SJCRH30 (cell line): ENCODE results near the gene FASN. TPM values are rescaled to one million over a fixed set of nuclear protein-coding genes. Genes with fewer than 3 reads are reported as not detected.
"Not testable (repeated sequence)": the region's sequence is repeated elsewhere in the genome, so short reads cannot be mapped to it uniquely, and the experiment has no call there.

Experiments used
- DNase-seq, 2 experiments: peaks; one replicate each; pipeline ENCODE4 v3.0.0-alpha.2; 2015 to 2020
- H3K27ac ChIP-seq: fragments of 250-450 bp; sonication (Bioruptor Pico); 2 replicates; pipeline ENCODE4 v1.5.1; 2020; ENCODE audit warnings: mild to moderate bottlenecking, moderate library complexity
- H3K27me3 ChIP-seq: fragments of 250-450 bp; sonication (Bioruptor Pico); 2 replicates; pipeline ENCODE4 v1.5.1; 2020; ENCODE audit warnings: mild to moderate bottlenecking, moderate library complexity
- H3K36me3 ChIP-seq: fragments of 250-450 bp; sonication (Bioruptor Pico); 2 replicates; pipeline ENCODE4 v1.5.1; 2020; ENCODE audit warnings: mild to moderate bottlenecking, moderate library complexity
- H3K4me1 ChIP-seq: fragments of 250-450 bp; sonication (Bioruptor Pico); 2 replicates; pipeline ENCODE4 v1.5.1; 2020; ENCODE audit warnings: mild to moderate bottlenecking, moderate library complexity
- H3K4me3 ChIP-seq: fragments of 250-450 bp; sonication (Bioruptor Pico); 2 replicates; pipeline ENCODE4 v1.5.1; 2020; ENCODE audit warnings: mild to moderate bottlenecking, moderate library complexity
- H3K9me3 ChIP-seq: fragments of 250-450 bp; sonication (Bioruptor Pico); replicated peaks from 2 replicates; pipeline ENCODE4 v1.5.1; 2020; ENCODE audit warnings: mild to moderate bottlenecking, moderate library complexity
- total RNA-seq: library from RNA; depleted of rRNA; stranded (reverse); fragments of >200 nt; shearing (Covaris generic); gene quantifications from 2 replicates; pipeline ENCODE4 v1.2.3, GENCODE V29; 2014; rRNA removed

FASN gene
- 141 and 151 TPM in 2 replicates for total RNA-seq

DNA sequence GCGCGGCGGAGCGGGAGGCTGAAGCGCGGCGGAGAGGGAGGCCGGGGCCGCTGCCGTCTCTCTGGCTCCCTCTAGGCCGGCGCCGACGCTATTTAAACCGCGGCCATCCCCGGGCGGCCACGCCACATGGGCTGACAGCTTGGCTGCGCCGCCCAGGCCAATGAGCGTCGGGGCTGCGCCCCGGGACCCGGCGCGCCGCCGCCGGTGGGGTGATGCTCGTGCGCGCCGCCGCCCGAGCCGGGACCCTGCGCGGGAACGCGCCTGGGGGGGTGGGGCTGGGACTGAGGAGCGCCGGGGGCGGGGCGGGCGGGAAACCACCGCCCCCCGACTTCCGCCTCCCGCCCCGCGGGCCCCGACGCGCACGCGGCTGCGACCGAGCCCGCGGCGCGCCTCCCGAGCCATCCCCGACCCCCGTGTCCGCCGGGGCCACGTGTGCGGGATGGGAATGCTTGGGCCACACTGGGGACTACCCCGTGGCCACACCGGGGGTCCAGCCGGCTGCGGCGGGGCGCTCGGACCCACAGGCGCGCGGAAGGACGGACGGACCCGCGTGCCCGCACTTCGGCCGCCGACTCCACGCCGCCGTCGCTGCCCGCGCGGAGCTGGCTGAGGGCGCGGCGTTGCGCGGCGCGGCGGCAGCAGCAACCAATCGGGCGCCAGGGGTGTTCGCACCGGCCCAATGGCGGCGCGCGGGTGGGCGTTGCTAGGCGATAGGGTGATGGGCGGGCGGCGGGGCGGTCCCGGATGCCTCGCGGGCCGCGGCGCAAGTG is at the start of gene FASN:
TSS of gene FASN (minus strand) at position 68 of the 770 bp plus-strand sequence. CDS start 1,791 bp downstream, outside the sequence.
- DNase-seq: peak; percentile 98 to 99
- peaks cover 14% of the 10 kb centered on the region for H3K4me1 ChIP-seq
- peak within 1 kb of the TSS; percentile 75 for H3K27ac ChIP-seq
- H3K4me3 ChIP-seq: peak within 1 kb of the TSS; percentile 77
- H3K9me3 ChIP-seq: no peaks in the 10 kb centered on the region
- no peaks in the 10 kb centered on the region for H3K27me3 ChIP-seq
- H3K36me3 ChIP-seq: peaks cover 30% of the 10 kb centered on the region

- no peaks in the 10 kb centered on the region for H3K4me1 ChIP-seq
- H3K36me3 ChIP-seq: no peaks in the 10 kb centered on the region
- no peak overlapping the region for H3K4me3 ChIP-seq
- H3K9me3 ChIP-seq: no peaks in the 10 kb centered on the region
- H3K27me3 ChIP-seq: no peaks in the 10 kb centered on the region
- H3K27ac ChIP-seq: no peak overlapping the region
- no peak for DNase-seq
Measured at GRCh38 chr17:82146663-82147654, 48.9 kb upstream of the FASN start.

- Histone ChIP-seq H3K4me3 (no peak overlapping the region), H3K36me3 (no peaks in the 10 kb centered on the region), H3K27ac (no peak overlapping the region), H3K27me3 (no peaks in the 10 kb centered on the region), H3K9me3 (no peaks in the 10 kb centered on the region), H3K4me1 (no peaks in the 10 kb centered on the region)
- DNase-seq: no peak
Measured at GRCh38 chr17:82145550-82146155, 47.6 kb upstream of the FASN start.

GRCh38 chr17:82143333-82143732 is 45.3 kb upstream of the FASN start:
- no peaks in the 10 kb centered on the region for H3K36me3 ChIP-seq
- no peaks in the 10 kb centered on the region for H3K9me3 ChIP-seq
- H3K4me3 ChIP-seq: no peak overlapping the region
- H3K27ac ChIP-seq: no peak overlapping the region
- no peaks in the 10 kb centered on the region for H3K27me3 ChIP-seq
- no peak for DNase-seq
- H3K4me1 ChIP-seq: no peaks in the 10 kb centered on the region

- not testable (repeated sequence) for H3K9me3 ChIP-seq, H3K27me3 ChIP-seq, H3K36me3 ChIP-seq, DNase-seq, H3K4me3 ChIP-seq, H3K4me1 ChIP-seq, H3K27ac ChIP-seq
Measured at GRCh38 chr17:82139961-82140360, 41.9 kb upstream of the FASN start.

DNA sequence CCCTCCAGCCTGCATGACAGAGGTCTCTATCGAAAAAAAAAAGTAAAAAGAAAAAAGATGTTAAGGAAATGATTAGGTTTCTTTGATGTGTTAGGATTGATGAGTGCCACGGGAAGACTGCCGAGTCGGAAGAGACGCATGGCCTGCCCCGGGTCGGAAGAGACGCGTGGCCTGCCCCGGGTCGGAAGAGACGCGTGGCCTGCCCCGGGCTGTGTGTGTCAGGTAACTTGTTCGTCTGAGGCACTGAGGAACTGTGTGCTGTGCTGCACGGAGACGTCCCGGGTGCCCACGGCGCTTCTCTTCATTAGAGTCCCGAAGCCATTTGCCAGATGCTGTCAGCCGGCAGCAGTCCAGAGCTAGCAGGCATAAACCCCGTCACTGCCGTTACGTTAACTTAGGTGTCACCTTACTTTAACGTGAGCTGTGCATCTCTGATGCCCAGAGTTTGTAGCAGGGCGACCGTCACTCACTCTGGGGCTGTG is 40.5 kb upstream of the FASN start:
- H3K4me1 ChIP-seq: peaks cover 5% of the 10 kb centered on the region
- H3K27ac ChIP-seq: no peak overlapping the region
- DNase-seq: no peak
- H3K36me3 ChIP-seq: no peaks in the 10 kb centered on the region
- H3K4me3 ChIP-seq: no peak overlapping the region
- H3K9me3 ChIP-seq: no peaks in the 10 kb centered on the region
- H3K27me3 ChIP-seq: no peaks in the 10 kb centered on the region

GRCh38 chr17:82134101-82134500 is 36.1 kb upstream of the FASN start:
- peaks cover 6% of the 10 kb centered on the region for H3K4me1 ChIP-seq
- H3K9me3 ChIP-seq: no peaks in the 10 kb centered on the region
- DNase-seq: no peak
- no peaks in the 10 kb centered on the region for H3K36me3 ChIP-seq
- no peaks in the 10 kb centered on the region for H3K27me3 ChIP-seq
- H3K4me3 ChIP-seq: no peak overlapping the region
- no peak overlapping the region for H3K27ac ChIP-seq

DNA sequence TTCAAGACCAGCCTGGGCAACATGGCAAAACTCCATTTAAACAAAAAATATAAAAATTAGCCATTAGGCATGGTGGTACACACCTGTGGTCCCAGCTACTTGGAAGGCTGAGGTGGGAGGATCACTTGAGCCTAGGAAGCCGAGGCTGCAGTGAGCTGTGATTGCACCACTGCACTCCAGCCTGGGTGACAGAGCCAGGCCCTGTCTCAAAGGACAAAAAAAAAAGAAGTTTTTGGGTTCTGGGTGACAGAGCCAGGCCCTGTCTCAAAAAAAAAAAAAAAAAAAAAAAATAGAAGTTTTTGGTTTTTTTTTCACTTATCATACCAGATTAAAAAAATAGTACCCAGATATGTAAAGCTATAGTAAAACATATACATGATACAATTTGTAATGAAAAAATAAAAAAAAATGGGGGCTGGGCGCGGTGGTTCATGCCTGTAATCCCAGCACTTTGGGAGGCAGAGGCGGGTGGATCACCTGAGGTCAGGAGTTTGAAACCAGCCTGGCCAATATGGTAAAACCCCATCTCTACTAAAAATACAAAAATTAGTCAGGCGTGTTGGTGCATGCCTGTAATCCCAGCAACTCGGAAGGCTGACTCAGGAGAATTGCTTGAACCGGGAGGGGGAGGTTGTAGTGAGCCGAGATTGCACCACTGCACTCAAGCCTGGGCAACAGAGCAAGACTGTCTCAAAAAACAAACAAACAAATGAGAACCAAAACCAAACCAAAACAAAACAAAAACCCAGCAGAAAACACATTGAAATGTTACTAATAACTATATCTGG is 35.3 kb upstream of the FASN start:
- H3K4me1 ChIP-seq, H3K36me3 ChIP-seq, H3K27me3 ChIP-seq, H3K27ac ChIP-seq, H3K9me3 ChIP-seq, H3K4me3 ChIP-seq: not testable (repeated sequence)
- DNase-seq: peak in 1 of 2 experiments; percentile 44

DNA sequence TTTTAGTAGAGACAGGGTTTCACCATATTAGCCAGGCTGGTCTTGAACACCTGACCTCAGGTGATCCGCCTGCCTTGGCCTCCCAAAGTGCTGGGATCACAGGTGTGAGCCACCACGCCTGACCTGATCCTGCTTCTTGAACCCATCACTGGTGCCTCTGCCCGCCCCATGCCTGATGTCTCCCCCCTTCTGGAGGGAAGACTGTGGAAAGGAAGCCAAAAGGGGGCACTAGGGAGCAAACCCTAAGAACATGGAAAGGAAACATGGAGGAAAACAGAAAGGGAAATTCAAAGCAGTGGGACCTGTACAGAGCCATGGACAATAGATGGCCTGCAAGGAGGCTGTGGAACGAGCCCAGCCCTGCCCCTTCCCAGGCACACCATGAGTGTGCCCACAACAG is 31.1 kb upstream of the FASN start:
- no peaks in the 10 kb centered on the region for H3K9me3 ChIP-seq
- no peaks in the 10 kb centered on the region for H3K27me3 ChIP-seq
- peaks cover 13% of the 10 kb centered on the region for H3K4me1 ChIP-seq
- no peaks in the 10 kb centered on the region for H3K36me3 ChIP-seq
- no peak overlapping the region for H3K4me3 ChIP-seq
- no peak overlapping the region for H3K27ac ChIP-seq
- DNase-seq: no peak

DNA sequence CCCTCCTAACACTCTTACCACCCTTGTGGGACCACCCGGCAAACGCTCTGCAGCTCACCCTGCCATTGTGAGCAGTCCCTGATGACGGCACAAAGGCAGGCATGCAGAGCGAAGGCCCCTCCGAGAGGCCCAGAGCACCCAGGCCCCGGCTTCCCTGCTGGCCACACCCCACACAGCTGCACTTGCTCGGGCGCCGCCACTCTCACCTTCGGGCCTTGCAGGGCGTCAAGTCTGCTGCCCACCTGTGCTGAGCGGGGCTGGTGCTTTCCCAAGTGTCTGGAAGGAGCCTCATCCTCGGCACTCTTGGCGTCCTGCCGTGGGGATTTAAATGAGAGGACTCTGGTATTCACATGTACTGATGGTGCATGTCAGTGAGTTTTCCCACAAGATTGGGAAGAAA is 30.3 kb upstream of the FASN start:
- no peak overlapping the region for H3K27ac ChIP-seq
- H3K27me3 ChIP-seq: no peaks in the 10 kb centered on the region
- H3K36me3 ChIP-seq: no peaks in the 10 kb centered on the region
- DNase-seq: peak; percentile 52 to 54
- no peaks in the 10 kb centered on the region for H3K9me3 ChIP-seq
- peak overlapping the region; percentile 26 for H3K4me3 ChIP-seq
- H3K4me1 ChIP-seq: peaks cover 8% of the 10 kb centered on the region; the same call in 1 of the 2 replicates

- H3K4me3 ChIP-seq: peak overlapping the region; percentile 26; the same call in 1 of the 2 replicates
- H3K36me3 ChIP-seq: no peaks in the 10 kb centered on the region
- no peaks in the 10 kb centered on the region for H3K9me3 ChIP-seq
- DNase-seq: peak; percentile 44 to 63
- no peak overlapping the region for H3K27ac ChIP-seq
- H3K27me3 ChIP-seq: no peaks in the 10 kb centered on the region
- peaks cover 8% of the 10 kb centered on the region; the same call in 1 of the 2 replicates for H3K4me1 ChIP-seq
Measured at GRCh38 chr17:82127704-82128103, 29.7 kb upstream of the FASN start.

DNA sequence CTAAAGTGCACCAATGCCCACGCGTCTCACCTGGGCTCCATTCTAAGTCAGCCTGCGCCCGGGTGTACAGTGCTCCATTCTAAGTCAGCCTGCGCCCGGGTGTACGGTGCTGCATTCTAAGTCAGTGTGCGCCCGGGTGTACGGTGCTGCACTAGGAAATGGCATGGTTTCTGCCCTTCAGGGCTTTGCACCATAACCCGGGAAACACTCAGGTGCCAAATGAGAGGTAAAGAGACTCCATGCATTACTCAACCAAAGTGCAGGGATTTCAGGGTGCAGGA is 29.2 kb upstream of the FASN start:
- DNase-seq: no peak
- H3K4me3 ChIP-seq: no peak overlapping the region
- H3K27ac ChIP-seq: no peak overlapping the region
- H3K9me3 ChIP-seq: no peaks in the 10 kb centered on the region
- H3K36me3 ChIP-seq: no peaks in the 10 kb centered on the region
- peaks cover 8% of the 10 kb centered on the region; the same call in 1 of the 2 replicates for H3K4me1 ChIP-seq
- H3K27me3 ChIP-seq: no peaks in the 10 kb centered on the region

- Histone ChIP-seq H3K36me3 (no peaks in the 10 kb centered on the region), H3K4me3 (no peak overlapping the region), H3K27me3 (no peaks in the 10 kb centered on the region), H3K27ac (no peak overlapping the region), H3K9me3 (no peaks in the 10 kb centered on the region), H3K4me1 (peaks cover 8% of the 10 kb centered on the region; the same call in 1 of the 2 replicates)
- DNase-seq: no peak
Measured at GRCh38 chr17:82126556-82127314, 28.7 kb upstream of the FASN start.
